ENCODE results near the gene AKAP3. TPM values are rescaled to one million over a fixed set of nuclear protein-coding genes. Genes with fewer than 3 reads are reported as not detected.

Gene AKAP3
- total and polyA plus RNA-seq, 5 donors from 2014 or later, result 0.78 to 1.8 (median 1.5) TPM

DNA sequence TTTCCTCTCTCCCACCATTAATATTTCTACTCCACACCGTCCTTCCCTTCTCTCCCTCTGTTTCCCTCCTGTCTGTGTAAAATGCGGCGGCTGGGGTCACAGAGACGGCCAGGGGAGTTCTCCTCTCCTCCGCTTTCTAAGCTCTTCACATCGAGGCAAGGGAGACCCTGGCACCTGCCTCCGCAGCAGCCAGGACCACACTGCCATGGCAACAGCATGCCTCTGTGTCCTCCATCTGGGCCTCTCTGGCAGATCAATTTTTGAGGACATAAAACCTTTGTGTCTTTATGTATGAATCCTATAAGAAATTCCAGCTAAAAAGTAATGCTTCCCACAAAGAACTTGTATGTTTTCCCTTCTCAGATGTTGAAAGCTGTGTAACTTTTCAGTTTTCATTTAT lies 45.4 kb downstream of the AKAP3 start:
- Histone ChIP-seq H3K36me3 (ENCODE audit: control insufficient read depth, insufficient read depth, low read length) (no peaks in the 10 kb centered on the region), H3K9me3 (ENCODE audit: control insufficient read depth in 2 of 2, low read length in 2 of 2) (no peaks in the 10 kb centered on the region), H3K27me3 (ENCODE audit: control insufficient read depth, insufficient read depth, low read length) (no peaks in the 10 kb centered on the region), H3K4me1 (ENCODE audit: control insufficient read depth, insufficient read depth, low read length, poor library complexity, severe bottlenecking) (peaks cover 7% of the 10 kb centered on the region), H3K4me3 (ENCODE audit: low read depth, low read length) (no peak overlapping the region), H3K27ac (ENCODE audit: insufficient read depth, low read length, poor library complexity, severe bottlenecking) (no peak overlapping the region)
- Mint-ChIP-seq H3K27me3 (peaks cover 8% of the 10 kb centered on the region), H3K9me3 (no peaks in the 10 kb centered on the region), H3K4me1 (peaks cover 19 to 33% (median 20%) of the 10 kb centered on the region in 4 donors), H3K27ac (no peak overlapping the region), H3K4me3 (peak overlapping the region in 2 of 4 donors; percentile 21 to 80), H3K36me3 (peaks cover 4% of the 10 kb centered on the region)
- DNase-seq (no peak), ATAC-seq (ENCODE audit: low read depth in 2 of 2) (no peak)

DNA sequence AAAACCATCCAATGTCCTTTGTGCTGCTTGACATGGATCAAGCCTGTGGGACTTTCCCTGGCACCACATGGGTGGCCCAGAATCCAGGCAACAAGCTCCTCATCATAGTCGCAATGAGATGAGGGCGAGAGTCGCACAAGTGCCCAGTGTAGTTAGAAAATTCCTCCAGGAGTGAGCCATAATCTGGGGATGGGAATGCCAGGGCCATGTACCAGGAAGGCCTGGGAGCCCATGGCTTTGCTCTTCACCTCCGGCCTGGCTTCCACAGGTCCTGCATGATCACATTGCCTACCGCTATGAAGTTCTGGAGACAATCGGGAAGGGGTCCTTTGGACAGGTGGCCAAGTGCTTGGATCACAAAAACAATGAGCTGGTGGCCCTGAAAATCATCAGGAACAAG lies 53.0 kb downstream of the AKAP3 start:
- no peak overlapping the region for H3K27ac Mint-ChIP-seq

DNA sequence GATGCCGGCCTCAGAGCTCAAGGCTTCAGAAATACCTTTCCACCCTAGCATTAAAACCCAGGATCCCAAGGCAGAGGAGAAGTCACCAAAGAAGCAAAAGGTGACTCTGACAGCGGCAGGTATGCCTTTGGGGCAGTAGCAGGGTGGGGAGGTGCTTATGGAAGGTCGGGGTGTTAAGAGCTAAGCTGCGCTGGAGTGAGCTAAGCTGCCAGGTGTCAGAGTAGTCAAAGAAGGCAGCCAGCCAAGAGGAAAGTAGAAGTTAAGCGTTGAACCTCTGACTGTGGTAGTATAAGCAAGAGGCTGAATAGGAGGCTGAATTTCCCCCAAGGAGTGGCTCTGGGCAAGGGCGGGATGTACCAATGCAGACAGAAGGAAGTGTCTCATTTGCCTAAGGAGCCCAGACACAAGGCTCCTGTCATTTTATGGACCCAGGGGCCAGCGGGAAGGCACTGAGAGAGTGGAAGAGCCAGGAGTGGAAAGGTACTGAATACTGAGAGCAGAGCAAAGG lies 57.6 kb downstream of the AKAP3 start:
- Histone ChIP-seq H3K4me3 (ENCODE audit: low read depth, low read length) (no peak overlapping the region), H3K36me3 (ENCODE audit: control insufficient read depth, insufficient read depth, low read length) (no peaks in the 10 kb centered on the region), H3K27me3 (ENCODE audit: control insufficient read depth, insufficient read depth, low read length) (no peaks in the 10 kb centered on the region), H3K4me1 (ENCODE audit: control insufficient read depth, insufficient read depth, low read length, poor library complexity, severe bottlenecking) (no peaks in the 10 kb centered on the region), H3K27ac (ENCODE audit: insufficient read depth, low read length, poor library complexity, severe bottlenecking) (no peak overlapping the region), H3K9me3 (ENCODE audit: control insufficient read depth in 2 of 2, low read length in 2 of 2) (no peaks in the 10 kb centered on the region)
- Mint-ChIP-seq H3K27me3 (no peaks in the 10 kb centered on the region), H3K36me3 (no peaks in the 10 kb centered on the region), H3K4me1 (no peaks in the 10 kb centered on the region), H3K9me3 (no peaks in the 10 kb centered on the region), H3K4me3 (no peak overlapping the region), H3K27ac (no peak overlapping the region)
- no peak for DNase-seq
- no peak for ATAC-seq (ENCODE audit: low read depth in 2 of 2)

More for the DNA sequence above, 53.0 kb downstream of the AKAP3 start:
- H3K36me3 ChIP-seq (ENCODE audit: control insufficient read depth, insufficient read depth, low read length), result no peaks in the 10 kb centered on the region
- no peak for ATAC-seq (ENCODE audit: low read depth in 2 of 2)
- H3K9me3 ChIP-seq (ENCODE audit: control insufficient read depth in 2 of 2, low read length in 2 of 2), result no peaks in the 10 kb centered on the region
- H3K4me1 Mint-ChIP-seq, result no peaks in the 10 kb centered on the region
- no peak overlapping the region for H3K27ac ChIP-seq (ENCODE audit: insufficient read depth, low read length, poor library complexity, severe bottlenecking)
- no peak overlapping the region for H3K4me3 Mint-ChIP-seq
- DNase-seq, result no peak
- no peaks in the 10 kb centered on the region for H3K27me3 ChIP-seq (ENCODE audit: control insufficient read depth, insufficient read depth, low read length)
- H3K4me3 ChIP-seq (ENCODE audit: low read depth, low read length), result no peak overlapping the region
- H3K4me1 ChIP-seq (ENCODE audit: control insufficient read depth, insufficient read depth, low read length, poor library complexity, severe bottlenecking), result no peaks in the 10 kb centered on the region
- no peaks in the 10 kb centered on the region for H3K27me3 Mint-ChIP-seq
- H3K9me3 Mint-ChIP-seq, result no peaks in the 10 kb centered on the region
- H3K36me3 Mint-ChIP-seq, result no peaks in the 10 kb centered on the region

DNA sequence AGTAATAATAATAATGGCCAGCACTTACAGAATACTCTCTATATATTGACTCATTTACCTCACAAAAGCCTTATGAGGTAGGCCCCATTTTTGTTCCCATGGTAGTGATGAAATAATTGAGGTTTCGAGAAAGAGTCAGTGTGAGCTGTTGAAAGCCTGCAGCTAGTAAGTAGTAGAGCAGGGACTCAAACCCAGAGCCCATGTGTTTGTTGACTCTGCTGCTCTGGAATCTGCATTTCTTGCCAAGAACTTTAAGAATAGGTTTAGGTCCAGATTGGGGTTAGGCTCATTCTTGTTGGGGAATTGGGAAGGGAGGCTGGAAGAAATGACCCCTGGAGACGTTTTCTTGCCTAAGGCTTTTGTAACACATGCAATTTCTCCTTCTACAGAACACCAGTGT lies 58.9 kb downstream of the AKAP3 start:
- Mint-ChIP-seq H3K4me1 (no peaks in the 10 kb centered on the region), H3K27me3 (no peaks in the 10 kb centered on the region), H3K27ac (no peak overlapping the region), H3K9me3 (no peaks in the 10 kb centered on the region), H3K36me3 (no peaks in the 10 kb centered on the region), H3K4me3 (no peak overlapping the region)
- no peaks in the 10 kb centered on the region for H3K36me3 ChIP-seq (ENCODE audit: control insufficient read depth, insufficient read depth, low read length)
- H3K4me1 ChIP-seq (ENCODE audit: control insufficient read depth, insufficient read depth, low read length, poor library complexity, severe bottlenecking), result no peaks in the 10 kb centered on the region
- H3K4me3 ChIP-seq (ENCODE audit: low read depth, low read length), result no peak overlapping the region
- DNase-seq (no peak), ATAC-seq (ENCODE audit: low read depth in 2 of 2) (no peak)
- no peaks in the 10 kb centered on the region for H3K9me3 ChIP-seq (ENCODE audit: control insufficient read depth in 2 of 2, low read length in 2 of 2)
- H3K27me3 ChIP-seq (ENCODE audit: control insufficient read depth, insufficient read depth, low read length), result no peaks in the 10 kb centered on the region
- no peak overlapping the region for H3K27ac ChIP-seq (ENCODE audit: insufficient read depth, low read length, poor library complexity, severe bottlenecking)

DNA sequence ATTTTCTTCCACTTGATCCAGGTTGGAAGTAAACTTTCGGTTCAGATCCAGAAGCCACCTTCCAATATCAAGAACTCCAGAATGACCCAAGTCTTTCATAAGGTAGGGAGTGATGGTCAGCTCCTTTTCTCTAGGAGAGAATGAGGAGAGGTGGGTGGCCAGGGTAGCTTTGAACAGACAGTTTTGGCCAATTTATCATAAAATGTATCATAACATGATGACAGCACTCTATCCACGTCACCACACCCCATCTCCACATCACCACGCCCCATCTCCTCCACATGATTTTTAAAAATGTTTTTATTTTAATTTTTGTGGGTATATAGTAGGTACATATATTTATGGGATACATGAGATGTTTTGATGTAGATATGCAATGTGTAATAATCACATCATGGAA lies 59.9 kb downstream of the AKAP3 start:
- H3K4me3 ChIP-seq (ENCODE audit: low read depth, low read length), result no peak overlapping the region
- no peak for ATAC-seq (ENCODE audit: low read depth in 2 of 2)

DNA sequence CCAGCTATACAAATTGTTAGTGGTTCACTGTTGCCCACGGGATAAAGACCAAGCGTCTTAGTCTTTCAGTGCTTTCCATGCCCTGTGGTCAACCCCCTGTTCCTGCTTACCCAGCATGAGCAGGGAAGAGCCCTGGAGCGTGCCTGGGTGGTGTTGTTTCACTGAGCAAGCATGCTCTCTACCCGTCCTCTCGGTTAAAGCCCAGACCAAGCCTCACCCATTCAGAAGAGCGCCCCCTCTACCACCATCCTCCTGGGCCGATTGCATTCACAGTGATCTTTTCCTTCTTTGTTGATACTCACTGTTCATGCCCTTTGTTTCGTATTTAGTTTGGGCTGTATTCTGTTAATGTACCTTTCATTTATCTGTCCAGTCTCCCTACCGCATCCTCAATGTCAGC lies 61.7 kb downstream of the AKAP3 start:
- Histone ChIP-seq H3K4me3 (ENCODE audit: low read depth, low read length) (no peak overlapping the region), H3K27ac (ENCODE audit: insufficient read depth, low read length, poor library complexity, severe bottlenecking) (no peak overlapping the region), H3K27me3 (ENCODE audit: control insufficient read depth, insufficient read depth, low read length) (no peaks in the 10 kb centered on the region), H3K9me3 (ENCODE audit: control insufficient read depth in 2 of 2, low read length in 2 of 2) (no peaks in the 10 kb centered on the region), H3K36me3 (ENCODE audit: control insufficient read depth, insufficient read depth, low read length) (no peaks in the 10 kb centered on the region), H3K4me1 (ENCODE audit: control insufficient read depth, insufficient read depth, low read length, poor library complexity, severe bottlenecking) (no peaks in the 10 kb centered on the region)
- H3K27me3 Mint-ChIP-seq, result no peaks in the 10 kb centered on the region
- H3K4me3 Mint-ChIP-seq, result no peak overlapping the region
- H3K9me3 Mint-ChIP-seq, result no peaks in the 10 kb centered on the region
- peak overlapping the region in 1 of 3 donors; percentile 29 for H3K27ac Mint-ChIP-seq
- ATAC-seq (ENCODE audit: low read depth in 2 of 2) (no peak), DNase-seq (no peak)
- H3K36me3 Mint-ChIP-seq, result no peaks in the 10 kb centered on the region
- no peaks in the 10 kb centered on the region for H3K4me1 Mint-ChIP-seq

More for the DNA sequence above, 59.9 kb downstream of the AKAP3 start:
- Histone ChIP-seq H3K27ac (ENCODE audit: insufficient read depth, low read length, poor library complexity, severe bottlenecking) (no peak overlapping the region), H3K36me3 (ENCODE audit: control insufficient read depth, insufficient read depth, low read length) (no peaks in the 10 kb centered on the region), H3K9me3 (ENCODE audit: control insufficient read depth in 2 of 2, low read length in 2 of 2) (no peaks in the 10 kb centered on the region), H3K4me1 (ENCODE audit: control insufficient read depth, insufficient read depth, low read length, poor library complexity, severe bottlenecking) (no peaks in the 10 kb centered on the region), H3K27me3 (ENCODE audit: control insufficient read depth, insufficient read depth, low read length) (no peaks in the 10 kb centered on the region)
- no peak for DNase-seq
- no peaks in the 10 kb centered on the region for H3K4me1 Mint-ChIP-seq
- H3K27me3 Mint-ChIP-seq, result no peaks in the 10 kb centered on the region
- no peaks in the 10 kb centered on the region for H3K9me3 Mint-ChIP-seq
- H3K27ac Mint-ChIP-seq, result no peak overlapping the region
- H3K36me3 Mint-ChIP-seq, result no peaks in the 10 kb centered on the region
- H3K4me3 Mint-ChIP-seq, result no peak overlapping the region

DNA sequence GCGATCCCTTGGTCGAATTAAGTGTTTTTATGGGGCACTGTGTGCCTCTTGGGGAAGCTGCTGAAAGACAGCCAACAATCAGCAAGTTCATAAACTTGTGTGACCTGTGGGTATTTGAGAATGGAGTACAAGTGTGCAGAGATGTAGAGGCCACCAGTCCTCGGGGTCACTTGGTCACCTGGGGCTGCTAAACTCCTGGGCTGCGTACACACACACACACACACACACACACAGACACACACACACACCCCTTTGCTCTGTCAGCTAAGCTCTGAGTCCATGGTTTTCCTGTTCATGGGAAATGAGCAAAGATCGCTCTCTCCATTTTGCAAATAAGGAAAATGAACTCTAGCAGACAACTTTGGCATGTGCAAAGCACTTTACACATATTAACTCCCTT lies 62.4 kb downstream of the AKAP3 start:
- Histone ChIP-seq H3K4me3 (ENCODE audit: low read depth, low read length) (no peak overlapping the region), H3K27me3 (ENCODE audit: control insufficient read depth, insufficient read depth, low read length) (no peaks in the 10 kb centered on the region), H3K4me1 (ENCODE audit: control insufficient read depth, insufficient read depth, low read length, poor library complexity, severe bottlenecking) (no peaks in the 10 kb centered on the region), H3K36me3 (ENCODE audit: control insufficient read depth, insufficient read depth, low read length) (no peaks in the 10 kb centered on the region), H3K9me3 (ENCODE audit: control insufficient read depth in 2 of 2, low read length in 2 of 2) (no peaks in the 10 kb centered on the region), H3K27ac (ENCODE audit: insufficient read depth, low read length, poor library complexity, severe bottlenecking) (no peak overlapping the region)
- H3K4me1 Mint-ChIP-seq, result no peaks in the 10 kb centered on the region
- ATAC-seq (ENCODE audit: low read depth in 2 of 2) (no peak), DNase-seq (no peak)
- H3K27ac Mint-ChIP-seq, result no peak overlapping the region
- no peaks in the 10 kb centered on the region for H3K27me3 Mint-ChIP-seq
- H3K9me3 Mint-ChIP-seq, result no peaks in the 10 kb centered on the region
- H3K4me3 Mint-ChIP-seq, result no peak overlapping the region
- H3K36me3 Mint-ChIP-seq, result no peaks in the 10 kb centered on the region

DNA sequence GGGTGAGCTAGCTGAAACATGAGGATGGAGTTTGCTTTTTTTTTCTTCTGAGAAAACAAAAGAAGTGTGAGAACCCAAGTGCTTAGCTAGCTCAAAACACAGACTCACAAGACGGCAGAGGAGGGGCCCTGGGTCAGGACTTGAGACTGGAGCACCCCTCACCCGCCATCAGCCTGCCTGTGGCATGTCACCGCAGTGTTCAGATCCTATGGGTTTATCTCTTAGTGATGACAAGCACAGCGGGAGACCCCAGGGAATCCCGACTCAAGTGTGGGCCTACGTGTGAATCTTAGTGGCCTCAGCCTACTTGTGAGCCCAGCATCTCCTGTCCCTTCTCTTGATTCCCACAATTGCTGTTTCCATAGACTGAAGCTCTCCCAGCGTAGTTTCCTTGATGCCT lies 64.0 kb downstream of the AKAP3 start:
- Mint-ChIP-seq H3K9me3 (no peaks in the 10 kb centered on the region), H3K4me3 (no peak overlapping the region), H3K36me3 (no peaks in the 10 kb centered on the region), H3K27me3 (no peaks in the 10 kb centered on the region), H3K4me1 (no peaks in the 10 kb centered on the region), H3K27ac (no peak overlapping the region)
- Histone ChIP-seq H3K27me3 (ENCODE audit: control insufficient read depth, insufficient read depth, low read length) (no peaks in the 10 kb centered on the region), H3K4me3 (ENCODE audit: low read depth, low read length) (no peak overlapping the region), H3K36me3 (ENCODE audit: control insufficient read depth, insufficient read depth, low read length) (no peaks in the 10 kb centered on the region), H3K4me1 (ENCODE audit: control insufficient read depth, insufficient read depth, low read length, poor library complexity, severe bottlenecking) (no peaks in the 10 kb centered on the region), H3K9me3 (ENCODE audit: control insufficient read depth in 2 of 2, low read length in 2 of 2) (no peaks in the 10 kb centered on the region), H3K27ac (ENCODE audit: insufficient read depth, low read length, poor library complexity, severe bottlenecking) (no peak overlapping the region)
- ATAC-seq (ENCODE audit: low read depth in 2 of 2) (no peak), DNase-seq (no peak)

Measured in CD4-positive, CD25-positive, alpha-beta regulatory T cell (primary cell).